Right renal pelvis (tissue), 4 donors: ENCODE measurements around the gene UNC5C. TPM values are rescaled to one million over a fixed set of nuclear protein-coding genes. Genes with fewer than 3 reads are reported as not detected.

ENCODE experiments used
- DNase-seq, 4 donors: peaks; one replicate each; pipeline ENCODE4 v3.0.0-alpha.2; 2013; ENCODE audit warnings: low read depth in 4 of 4, low spot score in 3 of 4, missing footprints in 1 of 4
- polyA plus RNA-seq, 4 donors: library from polyadenylated mRNA; unstranded; fragments of 120-200 nt; gene quantifications; one replicate each; pipeline ENCODE4 v1.2.1, GENCODE V29; 2013; ENCODE audit not compliant: insufficient read length in 4 of 4

The UNC5C gene
- polyA plus RNA-seq, 4 donors = 35.4 to 42.9 (median 38.2) TPM

DNA sequence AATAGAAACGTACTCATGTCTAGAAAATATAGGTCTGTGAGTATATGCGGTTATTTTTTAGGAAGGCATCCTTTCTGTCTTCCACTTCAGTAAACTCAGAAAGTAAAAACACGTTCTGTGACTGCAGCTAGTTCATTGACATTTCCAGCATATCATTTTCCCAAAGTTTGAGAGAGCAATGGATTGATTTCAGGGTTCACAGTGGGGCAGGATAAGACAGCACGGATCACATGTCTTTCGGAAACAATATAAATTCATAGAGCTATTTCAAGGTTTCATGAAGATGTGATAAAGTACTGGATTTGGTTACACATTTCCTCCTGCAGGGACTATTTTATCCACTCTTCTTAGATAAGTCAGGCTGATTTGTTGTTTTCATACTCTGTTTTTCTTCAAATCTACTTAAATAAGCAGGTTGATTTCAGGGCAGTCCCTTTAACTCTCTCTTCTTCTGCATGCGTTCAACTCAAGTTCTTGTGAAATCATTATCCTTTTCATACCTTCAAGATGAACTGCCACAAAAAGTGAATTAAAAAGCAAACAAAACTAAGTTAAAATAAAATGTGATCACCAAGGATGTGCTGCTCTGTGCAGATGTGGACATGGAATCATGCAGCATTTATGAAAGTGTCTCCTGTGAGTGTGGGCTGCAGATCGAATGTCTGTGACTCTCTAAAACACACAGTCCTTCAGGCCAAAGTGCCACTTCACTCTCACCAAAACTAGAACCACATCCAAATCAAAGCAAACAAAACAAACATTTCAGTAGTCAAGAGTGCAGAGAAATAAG lies 187.7 kb downstream of the UNC5C start:
- DNase-seq = no peak

DNA sequence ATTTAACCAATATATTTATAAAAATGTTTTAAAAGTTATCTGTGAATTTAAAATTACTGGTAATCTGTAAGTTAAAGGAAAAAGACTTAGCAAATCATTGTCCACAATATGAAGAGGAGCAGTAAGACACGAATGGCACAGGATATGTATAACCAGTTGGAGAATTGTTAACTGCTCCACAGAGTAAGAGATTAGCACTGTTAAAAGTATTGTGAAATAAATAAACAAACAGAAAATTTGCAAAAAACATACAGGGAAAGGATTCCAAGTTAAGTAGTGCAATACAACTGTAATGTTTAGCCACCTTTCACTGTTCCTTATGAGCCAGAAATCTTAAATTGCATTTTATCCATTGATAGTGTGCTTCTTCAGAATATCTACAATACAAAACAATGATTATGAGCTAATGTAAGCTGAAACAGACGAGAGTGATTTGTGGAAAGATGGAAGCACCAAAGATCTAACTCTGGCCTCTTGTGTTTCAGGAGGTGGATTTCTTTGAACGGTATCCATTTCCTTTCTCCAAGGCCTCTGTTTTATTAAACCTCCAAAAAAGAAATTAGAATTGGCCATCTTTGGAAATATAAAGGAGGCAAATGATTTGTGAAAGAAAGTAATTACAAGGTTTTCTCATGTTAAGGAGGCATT lies 188.4 kb downstream of the UNC5C start:
- DNase-seq = no peak

DNA sequence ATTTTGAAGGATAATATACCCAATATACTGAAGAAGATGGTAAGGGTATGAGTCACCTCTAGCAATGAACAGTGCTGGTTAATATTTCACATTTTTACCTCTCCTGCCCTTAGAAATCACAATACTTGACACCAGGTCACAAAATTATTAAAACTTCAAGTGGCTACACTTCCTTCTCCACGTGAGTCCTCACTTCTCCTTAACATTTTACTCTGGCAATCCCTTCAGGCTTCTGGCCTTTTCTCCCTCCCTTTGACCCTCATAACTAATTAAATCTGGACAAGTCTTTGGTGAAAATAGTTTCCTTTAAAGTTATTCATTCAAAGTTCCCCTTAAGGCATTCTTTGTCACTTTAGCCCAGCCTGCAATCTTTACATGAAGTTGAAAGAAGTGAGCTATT lies 190.4 kb downstream of the UNC5C start:
- no peak for DNase-seq

DNA sequence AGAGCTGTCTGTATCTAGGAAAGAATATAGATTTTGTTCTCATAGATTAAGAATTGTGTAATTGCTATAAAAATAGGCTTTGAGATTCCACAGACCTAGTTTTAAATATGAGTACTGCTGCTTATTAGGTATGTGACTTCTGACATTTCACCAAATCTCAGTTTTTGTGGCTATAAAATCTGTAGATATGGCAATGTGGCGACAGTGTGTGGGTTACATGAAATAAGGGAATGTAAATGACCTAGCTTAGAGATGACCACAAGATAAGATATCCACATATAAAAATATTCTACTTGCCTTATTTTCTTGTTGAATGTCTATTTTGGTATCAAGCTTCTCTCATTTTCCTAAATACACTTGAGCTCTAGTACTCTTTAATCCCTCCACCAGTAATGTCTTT lies 193.8 kb downstream of the UNC5C start:
- DNase-seq = no peak

DNA sequence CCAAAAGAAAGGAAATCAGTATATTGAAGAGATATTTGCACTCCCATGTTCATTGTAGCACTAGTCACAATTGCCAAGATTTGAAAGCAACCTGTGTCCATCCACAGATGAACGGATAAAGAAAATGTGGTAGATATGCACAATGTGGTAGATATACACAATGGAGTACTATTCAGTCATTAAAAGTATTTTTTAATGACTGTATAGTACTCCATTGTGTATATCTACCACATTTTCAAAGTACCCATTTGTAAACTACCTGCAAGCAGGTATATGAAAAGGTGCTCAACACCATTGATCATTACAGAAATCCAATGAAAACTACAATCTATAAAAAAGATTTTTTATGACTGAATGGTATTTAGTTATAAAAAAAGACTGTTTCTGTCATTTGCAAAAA lies 200.4 kb downstream of the UNC5C start:
- DNase-seq = no peak

DNA sequence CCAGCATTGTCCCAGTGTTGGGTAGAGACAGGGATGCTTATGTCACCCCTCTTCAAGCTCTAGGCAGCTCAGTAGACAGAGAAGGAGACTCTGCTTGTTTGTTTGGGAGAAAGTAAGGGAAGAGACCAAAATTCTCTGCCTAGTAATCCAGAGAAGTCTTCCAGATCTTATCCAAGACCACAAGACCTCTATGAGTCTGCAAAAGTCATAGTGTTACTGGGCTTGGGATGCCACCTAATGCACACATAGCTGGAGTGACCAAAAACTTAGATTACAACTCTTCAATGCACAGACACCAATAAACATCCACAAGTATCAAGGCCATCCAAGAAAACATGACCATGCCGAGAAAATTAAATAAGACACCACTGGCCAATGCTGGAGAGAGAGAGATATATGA lies 205.5 kb downstream of the UNC5C start:
- DNase-seq = no peak

DNA sequence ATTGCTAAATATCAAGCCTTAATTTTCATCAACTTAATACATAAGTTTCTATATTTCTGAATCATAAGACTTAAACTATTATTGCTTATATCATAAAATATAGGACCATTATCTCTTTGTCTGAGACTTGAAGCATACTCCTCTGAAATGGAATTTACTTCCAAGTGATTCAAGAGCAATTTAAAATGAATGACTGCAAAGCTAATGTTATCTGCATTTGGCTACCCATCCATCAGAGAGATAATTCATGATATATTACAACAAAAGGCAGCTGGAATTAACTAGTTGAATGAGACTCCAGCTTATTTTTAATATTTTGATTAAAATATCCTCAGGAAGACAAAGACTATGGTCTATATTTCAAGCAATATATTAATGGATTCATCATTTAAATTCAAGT lies 208.6 kb downstream of the UNC5C start:
- DNase-seq = no peak

DNA sequence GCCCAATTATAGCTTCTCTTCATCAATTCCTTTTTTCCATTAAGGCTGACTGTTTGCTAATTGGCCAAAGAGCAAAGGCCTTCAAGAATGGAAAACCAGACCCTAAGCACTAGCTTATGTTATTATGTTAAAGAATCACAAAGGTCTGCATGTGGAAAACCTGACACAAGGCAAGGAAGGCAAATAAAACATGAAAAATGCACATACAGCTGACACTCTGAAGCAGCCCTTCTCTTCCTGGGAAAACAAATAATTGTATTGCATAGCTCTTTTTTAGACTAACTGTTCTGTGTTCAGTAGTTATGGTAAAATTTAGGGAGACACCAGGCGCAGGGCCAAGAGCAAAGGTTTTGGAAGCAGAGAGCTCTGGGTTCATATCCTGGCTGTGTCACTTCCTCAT lies 223.1 kb downstream of the UNC5C start:
- no peak for DNase-seq

DNA sequence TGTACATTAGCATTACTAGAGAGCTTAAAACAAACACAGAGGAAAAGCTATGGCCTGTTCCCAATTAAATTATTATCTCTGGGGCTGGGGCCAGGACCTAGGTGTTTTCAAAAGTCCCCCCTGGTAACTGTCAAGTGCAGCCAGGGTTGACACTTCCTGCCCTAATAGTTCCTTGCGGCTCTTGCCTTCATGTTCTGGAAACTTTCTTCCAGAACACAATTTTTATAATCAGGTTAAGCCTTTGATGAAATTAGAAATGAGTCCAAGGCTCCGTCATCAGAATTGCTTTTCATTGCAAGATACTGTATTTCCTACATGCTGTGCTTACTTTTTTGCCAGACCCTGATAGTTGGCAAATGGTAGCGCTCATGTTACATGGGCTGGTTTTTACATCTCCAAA lies 229.6 kb downstream of the UNC5C start:
- DNase-seq = no peak

DNA sequence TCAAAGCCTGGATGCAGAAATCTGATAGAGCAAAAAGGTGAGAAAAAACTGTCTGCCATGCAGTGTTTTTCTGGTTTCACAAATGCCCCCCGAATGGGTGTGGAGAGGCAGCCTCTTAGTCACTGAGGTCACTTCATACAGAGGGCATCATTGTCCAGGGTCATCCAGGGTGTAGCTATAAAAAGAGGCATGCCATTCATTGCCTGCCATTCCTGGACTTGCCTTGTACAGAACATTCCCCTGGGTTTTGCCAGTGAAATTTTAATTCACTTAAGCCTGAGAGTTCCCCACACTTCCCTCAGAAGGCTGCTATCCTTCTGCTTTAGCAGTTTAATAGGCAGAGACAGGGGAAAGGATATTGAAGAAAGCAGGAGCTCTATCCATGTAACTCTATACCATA lies 230.3 kb downstream of the UNC5C start:
- no peak for DNase-seq

DNA sequence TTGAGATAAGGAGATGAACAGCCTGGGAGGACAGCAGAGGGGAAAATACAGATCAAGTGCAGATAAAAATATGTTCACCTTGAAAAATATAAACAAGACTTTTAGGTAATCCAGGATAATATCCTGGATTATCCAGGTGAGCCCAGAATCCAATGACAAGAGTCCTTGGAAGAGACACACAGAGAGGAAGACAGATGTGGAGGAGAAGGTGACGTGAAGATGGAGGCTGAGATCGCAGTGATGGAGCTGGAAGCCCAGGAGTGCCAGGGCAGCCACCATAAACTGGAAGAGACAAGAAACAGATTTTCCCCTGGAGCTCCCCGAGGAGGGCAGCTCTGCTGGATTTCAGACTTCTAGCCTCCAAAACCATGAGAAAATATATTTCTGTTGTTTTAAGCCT lies 230.7 kb downstream of the UNC5C start:
- DNase-seq = no peak

DNA sequence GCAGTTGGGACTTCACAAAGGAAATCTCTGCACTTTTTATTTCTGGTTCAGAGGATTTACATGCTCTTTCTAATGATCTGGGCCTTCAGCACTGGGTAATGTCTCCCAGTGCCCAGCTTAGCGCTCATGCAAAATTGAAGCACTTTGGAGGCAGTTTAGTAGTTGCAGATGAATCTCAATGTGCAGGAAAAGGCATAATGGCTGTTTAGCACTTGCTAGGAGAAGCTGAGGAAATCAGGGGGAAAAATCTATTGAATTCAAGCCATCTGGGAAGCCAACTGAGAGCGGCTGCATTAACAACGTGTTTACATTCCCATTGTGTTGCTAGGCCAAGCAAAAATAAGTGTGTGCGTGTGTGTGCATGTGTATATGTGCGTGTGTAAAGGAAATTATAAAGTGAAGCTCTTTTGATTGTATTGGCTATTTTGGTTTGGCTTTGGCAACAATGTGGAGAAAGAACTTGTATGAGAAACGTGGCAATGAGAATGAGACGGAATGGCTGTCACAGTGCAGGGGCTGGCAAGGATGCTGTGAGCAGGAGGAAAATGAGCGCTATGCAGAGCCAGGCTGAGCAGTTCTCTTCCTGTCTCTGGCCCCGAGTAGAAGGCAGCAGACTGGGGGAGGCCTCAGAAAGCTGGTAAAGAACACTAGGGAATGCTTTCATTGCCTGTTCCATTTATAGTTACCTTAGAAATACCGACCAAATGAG lies 231.5 kb downstream of the UNC5C start:
- no peak for DNase-seq

DNA sequence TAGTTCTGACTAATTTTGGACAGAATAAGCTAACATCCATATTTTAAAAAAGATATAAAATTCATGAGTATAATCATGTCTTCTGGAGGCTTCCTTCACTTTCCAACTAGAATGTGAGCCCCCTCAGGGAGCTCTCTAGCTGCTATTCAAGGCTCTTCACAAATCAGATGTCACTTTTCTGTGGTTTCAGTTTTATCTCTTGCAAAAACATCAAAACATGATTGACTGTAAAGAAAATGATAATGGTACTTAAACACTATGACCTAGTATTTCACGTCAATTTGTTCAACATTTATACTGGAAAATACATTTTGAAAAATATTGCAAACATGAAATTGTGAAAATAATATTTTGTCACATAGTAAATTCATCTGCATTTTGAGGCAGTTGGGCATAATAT lies 234.2 kb downstream of the UNC5C start:
- DNase-seq = no peak

DNA sequence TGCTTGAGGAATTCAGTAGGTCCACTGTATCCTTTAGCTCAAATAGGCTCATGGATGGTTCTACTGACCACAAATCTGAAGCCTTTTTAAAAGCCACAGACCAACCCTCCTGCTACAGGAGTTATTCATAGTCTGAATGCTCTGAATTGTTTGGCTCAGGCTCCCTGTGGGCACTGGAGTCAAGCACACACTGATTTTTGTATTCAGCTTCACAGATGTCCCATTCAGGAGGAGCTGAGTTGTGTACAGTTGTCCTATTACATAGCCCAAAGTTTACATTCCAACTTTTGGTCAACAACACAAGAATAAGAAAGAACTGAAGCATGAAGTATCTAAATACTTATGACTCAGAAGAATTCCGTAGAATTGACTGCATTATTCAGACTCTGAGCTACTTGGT lies 243.9 kb downstream of the UNC5C start:
- DNase-seq = no peak

DNA sequence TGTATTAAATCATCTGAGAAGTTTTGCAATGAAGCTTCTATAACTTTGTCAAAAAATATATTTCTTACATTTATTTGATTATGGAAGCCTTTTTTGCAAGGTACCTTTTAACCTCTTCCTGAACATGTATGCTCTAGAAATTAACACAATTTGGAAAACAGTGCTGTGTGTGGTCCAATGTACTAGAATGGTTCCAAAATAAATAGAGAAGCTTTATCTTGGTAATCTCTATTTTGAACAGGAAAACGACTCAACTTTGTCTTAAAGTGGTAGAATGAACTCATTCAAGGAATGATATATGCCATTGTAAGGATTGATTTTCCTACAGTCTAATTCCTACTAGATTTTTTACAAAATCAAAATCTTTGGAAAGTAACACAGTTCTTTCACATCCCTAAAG lies 248.5 kb downstream of the UNC5C start:
- no peak for DNase-seq

DNA sequence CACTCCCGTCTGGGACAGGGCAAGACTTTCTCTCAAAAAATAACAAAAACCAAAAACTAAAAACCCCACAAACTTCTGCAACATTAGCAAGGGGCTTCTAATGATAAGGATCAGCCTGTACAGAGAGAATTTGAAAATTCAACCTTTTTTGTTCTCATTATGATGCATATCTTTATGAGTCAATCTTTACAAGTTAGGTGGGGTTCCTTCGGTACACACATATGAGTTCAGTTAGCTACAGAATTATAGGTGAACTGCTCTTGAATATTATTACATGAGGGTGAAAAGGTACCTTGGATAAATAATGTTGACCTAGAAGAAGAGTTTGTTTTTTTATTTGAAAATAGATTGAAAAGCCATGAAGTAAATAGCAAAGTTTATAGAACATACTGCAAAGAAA lies 252.7 kb downstream of the UNC5C start:
- no peak for DNase-seq

DNA sequence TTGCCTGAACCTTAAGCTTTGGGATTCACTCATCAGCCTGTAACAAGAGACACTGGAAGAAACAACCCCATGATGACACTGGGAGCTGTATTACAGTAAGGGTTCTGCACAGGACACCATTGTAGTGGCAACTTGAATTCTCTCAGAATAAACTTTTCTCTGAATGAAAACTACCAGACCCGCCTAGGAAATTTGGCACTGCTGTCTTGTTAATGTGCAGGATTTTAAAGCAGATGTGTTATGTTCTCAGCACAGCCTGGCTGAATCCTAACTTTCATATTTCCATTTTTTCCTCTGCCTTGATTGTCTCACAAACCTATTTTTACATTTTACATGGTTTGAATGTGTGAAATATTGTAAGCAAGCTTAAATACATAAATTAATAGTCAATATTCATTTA lies 253.6 kb downstream of the UNC5C start:
- no peak for DNase-seq

DNA sequence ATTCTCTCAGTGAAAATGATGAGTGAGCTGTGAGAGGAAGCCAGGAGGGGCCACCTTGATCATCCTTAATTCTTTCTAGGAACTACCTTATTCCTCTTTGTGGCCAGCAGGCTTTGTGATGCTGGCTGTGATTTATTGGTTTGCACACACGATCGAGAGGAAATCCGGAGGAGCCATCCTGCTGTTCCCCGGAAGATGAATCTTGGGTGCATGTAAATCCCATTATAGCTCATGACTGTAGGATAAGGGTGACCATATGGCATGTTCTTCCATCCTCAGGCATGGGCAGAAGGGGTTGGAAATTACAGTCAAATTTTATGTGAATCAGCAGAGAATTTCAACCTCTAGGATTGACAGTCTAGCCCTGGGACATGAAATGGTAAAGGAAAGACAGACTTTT lies 254.5 kb downstream of the UNC5C start:
- DNase-seq = no peak

DNA sequence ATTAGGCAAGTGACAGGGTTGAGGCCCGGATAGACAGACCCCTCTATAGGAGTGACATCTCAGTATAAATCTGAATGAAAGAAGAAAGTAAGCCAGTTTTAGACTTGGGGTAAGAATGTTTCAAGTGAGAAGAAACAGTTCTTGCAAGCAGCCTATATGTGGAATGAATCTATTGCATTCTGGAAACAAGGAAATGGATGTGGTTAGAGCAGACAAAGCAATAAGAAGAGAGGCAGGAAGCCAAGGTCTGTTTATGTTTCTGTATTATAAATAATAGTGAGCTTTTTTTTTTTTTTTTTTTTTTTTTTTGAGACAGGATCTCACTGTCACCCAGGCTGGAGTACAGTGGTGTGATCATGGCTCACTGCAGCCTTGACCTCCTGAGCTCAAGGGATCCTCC lies 255.8 kb downstream of the UNC5C start:
- DNase-seq = no peak

DNA sequence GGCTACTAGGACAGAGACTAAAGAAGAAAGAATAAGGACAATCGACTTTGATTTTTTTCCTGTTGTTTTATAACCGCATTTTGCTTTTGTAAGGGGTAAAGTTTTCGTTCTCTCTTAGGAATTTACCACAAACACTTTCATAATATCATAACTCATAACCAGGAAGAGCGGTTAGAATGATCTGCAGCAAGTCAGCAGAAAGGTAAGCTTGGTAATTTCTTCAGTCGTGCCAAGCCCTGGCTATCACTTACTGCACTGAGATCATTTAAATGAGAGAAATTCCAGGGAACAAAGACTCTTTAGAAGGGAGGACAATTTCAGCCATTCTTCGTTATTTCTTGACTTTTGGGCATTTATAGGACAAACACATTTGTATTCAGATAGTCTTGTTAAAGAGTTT lies 258.1 kb downstream of the UNC5C start:
- no peak for DNase-seq

DNA sequence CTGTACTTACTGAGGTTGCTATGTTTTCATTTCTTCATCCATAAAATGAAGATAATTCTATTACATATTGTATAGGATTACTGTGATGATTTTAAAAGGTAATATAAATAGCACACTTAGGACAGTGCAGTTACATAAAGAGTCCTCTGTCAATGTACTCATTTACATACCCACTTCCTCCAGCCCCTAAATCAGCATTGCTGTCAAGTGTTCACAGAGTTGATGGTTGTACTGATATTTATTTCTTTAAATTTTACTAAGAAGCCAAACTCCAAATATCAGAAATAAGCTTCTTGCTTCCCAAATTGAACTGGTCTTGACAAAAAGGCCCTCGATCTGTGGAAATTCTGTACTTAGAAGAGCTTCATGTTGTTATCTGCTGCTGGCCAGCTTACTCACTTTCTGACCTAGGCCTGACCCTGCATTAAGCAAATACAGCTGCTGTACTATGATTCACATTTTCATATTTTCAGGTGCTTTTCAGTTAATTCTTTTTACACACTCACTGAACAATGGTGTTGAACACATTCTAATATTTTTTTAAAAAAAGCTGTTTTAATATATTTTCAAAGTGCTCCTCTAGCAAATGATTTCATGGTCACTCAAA lies 259.6 kb downstream of the UNC5C start:
- DNase-seq = no peak

DNA sequence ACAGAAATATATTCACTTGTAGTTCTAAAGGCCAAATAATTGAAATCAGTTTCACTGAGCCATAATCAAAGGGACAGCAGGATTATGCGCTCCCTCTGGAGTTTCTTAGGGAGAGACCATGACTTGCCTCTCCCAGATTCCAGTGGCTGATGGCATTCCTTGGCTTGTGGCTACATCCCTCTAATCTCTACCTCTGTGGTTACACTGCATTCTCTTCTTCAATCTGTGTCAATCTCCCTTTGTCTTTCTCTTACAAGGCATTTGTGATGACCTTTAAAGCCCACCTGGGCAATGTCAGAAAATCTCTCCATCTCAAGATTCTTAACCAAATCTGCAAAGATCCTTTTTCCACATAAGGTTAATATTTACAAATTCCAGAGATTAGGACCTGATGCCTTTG lies 260.2 kb downstream of the UNC5C start:
- DNase-seq = no peak
